Central memory CD4-positive, alpha-beta T cell (primary cell): ENCODE data around the gene GPC6.

Source experiments
- DNase-seq: peaks from one replicate; pipeline ENCODE4 v3.0.0; 2022

GPC6 gene

GRCh38 chr13:93996481-93996880 lies 769.9 kb downstream of the GPC6 start:
- DNase-seq = no peak

GRCh38 chr13:94006296-94006695 lies 779.7 kb downstream of the GPC6 start:
- no peak for DNase-seq

- DNase-seq = no peak
Measured at GRCh38 chr13:94007072-94007471, 780.5 kb downstream of the GPC6 start.

GRCh38 chr13:94009701-94010100 lies 783.1 kb downstream of the GPC6 start:
- no peak for DNase-seq

- no peak for DNase-seq
Measured at GRCh38 chr13:94014461-94014860, 787.9 kb downstream of the GPC6 start.

GRCh38 chr13:94020426-94020825 lies 793.8 kb downstream of the GPC6 start:
- no peak for DNase-seq

GRCh38 chr13:94020833-94021232 lies 794.2 kb downstream of the GPC6 start:
- DNase-seq = no peak

GRCh38 chr13:94028234-94028633 lies 801.6 kb downstream of the GPC6 start:
- no peak for DNase-seq

GRCh38 chr13:94028650-94029049 lies 802.0 kb downstream of the GPC6 start:
- no peak for DNase-seq

GRCh38 chr13:94030415-94031119 lies 804.0 kb downstream of the GPC6 start:
- no peak for DNase-seq

- DNase-seq = no peak
Measured at GRCh38 chr13:94031609-94032008, 805.0 kb downstream of the GPC6 start.

- DNase-seq = no peak
Measured at GRCh38 chr13:94033098-94033497, 806.5 kb downstream of the GPC6 start.

GRCh38 chr13:94033830-94034642 lies 807.4 kb downstream of the GPC6 start:
- no peak for DNase-seq

- no peak for DNase-seq
Measured at GRCh38 chr13:94050039-94050438, 823.4 kb downstream of the GPC6 start.

GRCh38 chr13:94050686-94051085 lies 824.1 kb downstream of the GPC6 start:
- DNase-seq = no peak

GRCh38 chr13:94053986-94054593 lies 827.5 kb downstream of the GPC6 start:
- DNase-seq = no peak

GRCh38 chr13:94056362-94056990 lies 829.9 kb downstream of the GPC6 start:
- DNase-seq = no peak

- DNase-seq = no peak
Measured at GRCh38 chr13:94057618-94058186, 831.1 kb downstream of the GPC6 start.

- DNase-seq = no peak
Measured at GRCh38 chr13:94058821-94059360, 832.3 kb downstream of the GPC6 start.

GRCh38 chr13:94061301-94061700 lies 834.7 kb downstream of the GPC6 start:
- no peak for DNase-seq

GRCh38 chr13:94063096-94063495 lies 836.5 kb downstream of the GPC6 start:
- DNase-seq = no peak

- DNase-seq = no peak
Measured at GRCh38 chr13:94063848-94064247, 837.2 kb downstream of the GPC6 start.

- DNase-seq = no peak
Measured at GRCh38 chr13:94065741-94066140, 839.1 kb downstream of the GPC6 start.
